Gastrocnemius medialis (tissue), 4 donors: ENCODE measurements around the gene CALHM3. TPM values are rescaled to one million over a fixed set of nuclear protein-coding genes. Genes with fewer than 3 reads are reported as not detected.
A peak's percentile ranks its signal among the peaks of the same experiment; 100 is the strongest.
"Not testable (repeated sequence)": the region's sequence is repeated elsewhere in the genome, so short reads cannot be mapped to it uniquely, and the experiment has no call there.

Experiments
- ATAC-seq, 2 donors: fragments of 150-250 bp; one replicate each; pipeline ENCODE4 v1.9.1; 2016
- DNase-seq, 2 donors: peaks; one replicate each; pipeline ENCODE4 v3.0.0-alpha.2; 2019
- H3K27ac ChIP-seq, 4 donors: fragments of 200-600 bp; sonication (generic); 1 replicate in 1 of 4; 2 replicates in 3 of 4; pipeline ENCODE4 v1.5.1; 2016 to 2018; ENCODE audit warnings: mild to moderate bottlenecking in 2 of 4, moderate library complexity in 1 of 4
- H3K27me3 ChIP-seq, 3 donors: fragments of 200-600 bp; sonication (generic) in 2 of 3; 1 replicate in 1 of 3; 2 replicates in 2 of 3; pipeline versions ENCODE4 v1.5.1 to v1.6.0; 2016 to 2019; ENCODE audit warnings: mild to moderate bottlenecking in 1 of 3, moderate library complexity in 1 of 3
- H3K36me3 ChIP-seq, 2 donors: fragments of 200-600 bp; sonication (generic) in 1 of 2; one replicate each; pipeline ENCODE4 v1.5.1; 2017 to 2018
- H3K4me1 ChIP-seq, 2 donors: fragments of 200-600 bp; sonication (generic) in 1 of 2; one replicate each; pipeline ENCODE4 v1.5.1; 2016 to 2017; ENCODE audit warnings: mild to moderate bottlenecking in 2 of 2
- H3K4me3 ChIP-seq, 4 donors: fragments of 200-600 bp; sonication (generic) in 3 of 4; 1 replicate in 1 of 4; 2 replicates in 3 of 4; pipeline ENCODE4 v1.5.1; 2016 to 2019; ENCODE audit warnings: mild to moderate bottlenecking in 2 of 4
- H3K9me3 ChIP-seq, 3 donors: fragments of 200-600 bp; sonication (generic) in 2 of 3; 1 replicate in 1 of 3; 2 replicates in 2 of 3; pipeline ENCODE4 v1.5.1; 2016 to 2019
- CTCF ChIP-seq, 5 experiments: fragments of 450-650 bp in 3 of 5; fragments of 200-600 bp in 2 of 5; sonication (generic) in 2 of 5; IDR thresholded peaks in 4 of 5; conservative IDR thresholded peaks in 1 of 5; 1 replicate in 4 of 5; 2 replicates in 1 of 5; pipeline ENCODE4 v1.5.1; 2016 to 2019; ENCODE audit warnings: antibody characterized with exemption in 5 of 5, mild to moderate bottlenecking in 3 of 5, moderate library complexity in 3 of 5
- POLR2A ChIP-seq, 2 donors: fragments of 450-650 bp; IDR thresholded peaks; one replicate each; pipeline ENCODE4 v1.6.1; 2017; ENCODE audit warnings: antibody characterized with exemption in 2 of 2, mild to moderate bottlenecking in 2 of 2, moderate library complexity in 2 of 2
- in situ Hi-C, 4 donors: fragments of 200-750 bp; cut with MboI; loops; one replicate each; pipeline versions ENCODE4 v1.15.0 to v1.8.0; 2017; ENCODE audit warnings: low sequenced_read_pairs in 4 of 4
- intact Hi-C: fragments of 100-400 bp; cut with DNase I; formaldehyde crosslinking; loops from one replicate; pipeline ENCODE4 v1.15.1; 2023; ENCODE audit warnings: low total_unique reads
- total RNA-seq, 4 donors: library from RNA; depleted of rRNA; stranded (reverse); fragments of >200 nt; gene quantifications; one replicate each; pipeline versions ENCODE4 v1.1.0 to v1.2.3, GENCODE V29; 2016

The CALHM3 gene
- total RNA-seq: not detected

- no peak for ATAC-seq
- intact Hi-C loops: no loop called here
Observed at GRCh38 chr10:103479135-103479534, at the start of gene CALHM3. Gene CALHM3, minus strand, starts transcription at chr10:103479240. Its CDS starts 208 bp downstream, at chr10:103479032.

DNA sequence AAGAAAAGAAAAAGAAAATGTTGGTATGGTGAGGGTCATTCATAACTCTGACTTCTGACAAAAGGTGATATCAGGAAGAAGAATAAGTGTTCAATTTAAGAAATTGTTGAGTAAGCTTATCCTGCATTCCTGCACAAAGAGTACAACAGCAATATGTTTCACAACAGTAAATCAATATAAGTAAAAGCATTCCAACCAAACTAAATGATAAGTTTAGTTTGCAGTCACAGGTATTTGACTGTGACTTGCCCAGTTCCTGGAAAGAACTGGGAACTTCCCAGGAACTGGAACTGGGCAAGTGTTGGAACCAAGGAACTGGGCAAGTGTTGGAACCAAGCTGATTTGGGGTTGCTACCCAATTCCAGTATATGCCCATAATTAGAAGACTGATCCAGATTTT, 49.5 kb upstream of the CALHM3 start:
- DNase-seq: no peak
- no peaks in the 10 kb centered on the region for H3K27me3 ChIP-seq
- in situ Hi-C loops (no loop called here), intact Hi-C loops (no loop called here)
- TF ChIP-seq CTCF (IDR thresholded peaks at IDR 0.05 in 4 of 5, conservative IDR thresholded peaks at IDR 0.05 in 1 of 5) (no peak), POLR2A (IDR thresholded peaks at IDR 0.05) (no peak)
- H3K4me1 ChIP-seq: no peaks in the 10 kb centered on the region
- H3K4me3 ChIP-seq: no peak overlapping the region
- no peak for ATAC-seq
- H3K9me3 ChIP-seq: no peaks in the 10 kb centered on the region
- H3K27ac ChIP-seq: no peak overlapping the region
- H3K36me3 ChIP-seq: no peaks in the 10 kb centered on the region

More at GRCh38 chr10:103479135-103479534, at the start of gene CALHM3:
- Histone ChIP-seq H3K4me1 (no peaks in the 10 kb centered on the region), H3K27me3 (no peaks in the 10 kb centered on the region), H3K9me3 (no peaks in the 10 kb centered on the region), H3K36me3 (no peaks in the 10 kb centered on the region), H3K27ac (no peak within 1 kb of the TSS), H3K4me3 (no peak within 1 kb of the TSS)
- DNase-seq: no peak
- TF ChIP-seq CTCF (IDR thresholded peaks at IDR 0.05 in 4 of 5, conservative IDR thresholded peaks at IDR 0.05 in 1 of 5) (no peak), POLR2A (IDR thresholded peaks at IDR 0.05) (no peak)
- in situ Hi-C loops: no loop called here

- peak in 1 of 2 donors; percentile 38 for DNase-seq
- intact Hi-C loops, H3K4me1 ChIP-seq, H3K27me3 ChIP-seq, H3K36me3 ChIP-seq, H3K9me3 ChIP-seq, in situ Hi-C loops, H3K4me3 ChIP-seq: not testable (repeated sequence)
- peak overlapping the region in 2 of 4 donors; percentile 3 to 15 for H3K27ac ChIP-seq
- ATAC-seq: peak; percentile 82 to 85
Observed at GRCh38 chr10:103527476-103527875, 48.4 kb upstream of the CALHM3 start.

GRCh38 chr10:103525901-103526300, 46.9 kb upstream of the CALHM3 start:
- ATAC-seq (no peak), DNase-seq (no peak)
- in situ Hi-C loops (no loop called here), intact Hi-C loops (no loop called here)
- Histone ChIP-seq H3K4me3 (no peak overlapping the region), H3K9me3 (no peaks in the 10 kb centered on the region), H3K27ac (no peak overlapping the region), H3K27me3 (no peaks in the 10 kb centered on the region), H3K36me3 (no peaks in the 10 kb centered on the region), H3K4me1 (no peaks in the 10 kb centered on the region)
- TF ChIP-seq POLR2A (IDR thresholded peaks at IDR 0.05): no peak
- no peak for TF ChIP-seq CTCF (IDR thresholded peaks at IDR 0.05 in 4 of 5, conservative IDR thresholded peaks at IDR 0.05 in 1 of 5)

- no peaks in the 10 kb centered on the region for H3K4me1 ChIP-seq
- no peaks in the 10 kb centered on the region for H3K36me3 ChIP-seq
- no peak for TF ChIP-seq CTCF (IDR thresholded peaks at IDR 0.05 in 4 of 5, conservative IDR thresholded peaks at IDR 0.05 in 1 of 5)
- TF ChIP-seq POLR2A (IDR thresholded peaks at IDR 0.05): no peak
- H3K27ac ChIP-seq: no peak overlapping the region
- H3K27me3 ChIP-seq: no peaks in the 10 kb centered on the region
- no peak overlapping the region for H3K4me3 ChIP-seq
- DNase-seq: no peak
- ATAC-seq: no peak
- no peaks in the 10 kb centered on the region for H3K9me3 ChIP-seq
- intact Hi-C loops (no loop called here), in situ Hi-C loops (no loop called here)
Observed at GRCh38 chr10:103523683-103524082, 44.6 kb upstream of the CALHM3 start.

GRCh38 chr10:103522006-103522405, 43.0 kb upstream of the CALHM3 start:
- in situ Hi-C loops: not testable (repeated sequence)

More at GRCh38 chr10:103522006-103522405, 43.0 kb upstream of the CALHM3 start:
- H3K27ac ChIP-seq, H3K36me3 ChIP-seq, H3K9me3 ChIP-seq, H3K4me3 ChIP-seq, H3K4me1 ChIP-seq, H3K27me3 ChIP-seq, intact Hi-C loops, DNase-seq, ATAC-seq: not testable (repeated sequence)
